ENCODE results near the gene NPIPA8. TPM values are rescaled to one million over a fixed set of nuclear protein-coding genes. Genes with fewer than 3 reads are reported as not detected.
"Not testable (repeated sequence)": the region's sequence is repeated elsewhere in the genome, so short reads cannot be mapped to it uniquely, and the experiment has no call there.

Gene NPIPA8
- total RNA-seq, 1 experiment from 2014 or later: 0.72 TPM

- no CpG with 5 or more reads among the region's 1 CpG for WGBS (ENCODE audit: extremely low coverage, insufficient read length, low lambda C conversion rate)
- not testable (repeated sequence) for H2AFZ ChIP-seq (ENCODE audit: low read length); H3K4me1 ChIP-seq (ENCODE audit: insufficient read depth, low read length); H3K4me1 Mint-ChIP-seq; H3K4me2 ChIP-seq (ENCODE audit: insufficient read depth, insufficient read length, low read length); H4K91ac ChIP-seq (ENCODE audit: insufficient read length, low read depth, low read length); H3K56ac ChIP-seq (ENCODE audit: insufficient read length, low read depth, low read length); H4K20me1 ChIP-seq (ENCODE audit: control insufficient read depth, insufficient read depth, insufficient read length); H4K8ac ChIP-seq (replicated peaks; ENCODE audit: insufficient read length, low read depth, low read length); H2BK15ac ChIP-seq (ENCODE audit: low read depth, low read length); H3K9ac ChIP-seq (ENCODE audit: extremely low read depth, insufficient read length, low read length); H3K23ac ChIP-seq (ENCODE audit: insufficient read length, low read depth, low read length); H3K27me3 ChIP-seq (ENCODE audit: insufficient read depth, low read length); H3K14ac ChIP-seq (ENCODE audit: insufficient read depth, low read length); H2AK5ac ChIP-seq (ENCODE audit: insufficient read length, low read length); H3K27ac ChIP-seq (ENCODE audit: insufficient read length, low read depth, low read length); H3K4ac ChIP-seq (ENCODE audit: low read depth, low read length); H3K36me3 Mint-ChIP-seq (ENCODE audit: insufficient read depth in 1 of 3, low read depth in 3 of 3); H3K9me3 Mint-ChIP-seq; H3K27ac Mint-ChIP-seq; H2BK20ac ChIP-seq (ENCODE audit: low read depth, low read length, poor library complexity, severe bottlenecking); H3K18ac ChIP-seq (ENCODE audit: insufficient read length, low read depth, low read length); H3K9me3 ChIP-seq (ENCODE audit: control insufficient read depth, low read depth, low read length); H3K27me3 Mint-ChIP-seq (ENCODE audit: low read depth); H2BK120ac ChIP-seq (ENCODE audit: low read depth, low read length, poor library complexity, severe bottlenecking); H4K5ac ChIP-seq (ENCODE audit: insufficient read length, low read depth, low read length); H3K23me2 ChIP-seq (ENCODE audit: insufficient read length, low read depth, low read length, poor library complexity, severe bottlenecking); DNase-seq; H2BK12ac ChIP-seq (ENCODE audit: insufficient read length, low read depth, low read length); H3K4me3 Mint-ChIP-seq; H3T11ph ChIP-seq (ENCODE audit: low read length); H3K79me2 ChIP-seq (ENCODE audit: insufficient read depth, low read length); H2BK5ac ChIP-seq (ENCODE audit: insufficient read length, low read length); H3K79me1 ChIP-seq (ENCODE audit: insufficient read depth, low read depth, low read length, poor library complexity, severe bottlenecking)
Observed at GRCh38 chr16:18297714-18298113, 38.8 kb downstream of the NPIPA8 start.

- not testable (repeated sequence) for H3K56ac ChIP-seq (ENCODE audit: insufficient read length, low read depth, low read length); H3K9me3 Mint-ChIP-seq; H3K4me2 ChIP-seq (ENCODE audit: insufficient read depth, insufficient read length, low read length); DNase-seq; H3K27ac Mint-ChIP-seq; H2BK120ac ChIP-seq (ENCODE audit: low read depth, low read length, poor library complexity, severe bottlenecking); H3K79me2 ChIP-seq (ENCODE audit: insufficient read depth, low read length); H4K20me1 ChIP-seq (ENCODE audit: control insufficient read depth, insufficient read depth, insufficient read length); H4K8ac ChIP-seq (replicated peaks; ENCODE audit: insufficient read length, low read depth, low read length); H3K4me1 ChIP-seq (ENCODE audit: insufficient read depth, low read length); H2BK5ac ChIP-seq (ENCODE audit: insufficient read length, low read length); H3K23ac ChIP-seq (ENCODE audit: insufficient read length, low read depth, low read length); H2BK12ac ChIP-seq (ENCODE audit: insufficient read length, low read depth, low read length); H4K5ac ChIP-seq (ENCODE audit: insufficient read length, low read depth, low read length); H3K9ac ChIP-seq (ENCODE audit: extremely low read depth, insufficient read length, low read length); H4K91ac ChIP-seq (ENCODE audit: insufficient read length, low read depth, low read length); H3K23me2 ChIP-seq (ENCODE audit: insufficient read length, low read depth, low read length, poor library complexity, severe bottlenecking); H3K4me1 Mint-ChIP-seq; H3T11ph ChIP-seq (ENCODE audit: low read length); H3K18ac ChIP-seq (ENCODE audit: insufficient read length, low read depth, low read length); H2BK20ac ChIP-seq (ENCODE audit: low read depth, low read length, poor library complexity, severe bottlenecking); H2BK15ac ChIP-seq (ENCODE audit: low read depth, low read length); H3K27me3 ChIP-seq (ENCODE audit: insufficient read depth, low read length); H3K27me3 Mint-ChIP-seq (ENCODE audit: low read depth); H2AFZ ChIP-seq (ENCODE audit: low read length); H2AK5ac ChIP-seq (ENCODE audit: insufficient read length, low read length); H3K4ac ChIP-seq (ENCODE audit: low read depth, low read length); H3K79me1 ChIP-seq (ENCODE audit: insufficient read depth, low read depth, low read length, poor library complexity, severe bottlenecking); H3K14ac ChIP-seq (ENCODE audit: insufficient read depth, low read length); H3K36me3 Mint-ChIP-seq (ENCODE audit: insufficient read depth in 1 of 3, low read depth in 3 of 3); H3K4me3 Mint-ChIP-seq; H3K9me3 ChIP-seq (ENCODE audit: control insufficient read depth, low read depth, low read length); H3K27ac ChIP-seq (ENCODE audit: insufficient read length, low read depth, low read length)
- no CpG with 5 or more reads among the region's 7 CpGs for WGBS (ENCODE audit: extremely low coverage, insufficient read length, low lambda C conversion rate)
Observed at GRCh38 chr16:18296931-18297330, 39.6 kb downstream of the NPIPA8 start.
